GM19395 (cell line): ENCODE data around the gene C12orf57.
A peak's percentile ranks its signal among the peaks of the same experiment; 100 is the strongest.

Source experiments
- ATAC-seq: cut with Tn5 transposase; IDR thresholded peaks from one replicate; pipeline ENCODE4 v1.9.1; 2021; ENCODE audit warnings: mild to moderate bottlenecking, moderate library complexity; ENCODE audit not compliant: unreplicated experiment

The C12orf57 gene

GRCh38 chr12:6936636-6937480, 7.0 kb upstream of the C12orf57 start:
- peak; percentile 2 for ATAC-seq

- peak; percentile 87 for ATAC-seq
Observed at GRCh38 chr12:6937481-6938352, 6.1 kb upstream of the C12orf57 start.

GRCh38 chr12:6938353-6939190, 5.2 kb upstream of the C12orf57 start:
- ATAC-seq = no peak

GRCh38 chr12:6939191-6939540, 4.7 kb upstream of the C12orf57 start:
- no peak for ATAC-seq

- no peak for ATAC-seq
Observed at GRCh38 chr12:6941267-6941666, 2.6 kb upstream of the C12orf57 start.

GRCh38 chr12:6941782-6942181, 2.0 kb upstream of the C12orf57 start:
- no peak for ATAC-seq

- no peak for ATAC-seq
Observed at GRCh38 chr12:6942331-6942665, 1.5 kb upstream of the C12orf57 start.

GRCh38 chr12:6943389-6943721, 467 bp upstream of the C12orf57 start:
- peak; percentile 40 for ATAC-seq

- ATAC-seq = peak; percentile 41
Observed at GRCh38 chr12:6944381-6945186, 762 bp downstream of the C12orf57 start.

- ATAC-seq = no peak
Observed at GRCh38 chr12:6945613-6946012, 1.8 kb downstream of the C12orf57 start.

- ATAC-seq = no peak
Observed at GRCh38 chr12:6946033-6946919, 2.5 kb downstream of the C12orf57 start.

- ATAC-seq = no peak
Observed at GRCh38 chr12:6946920-6947374, 3.1 kb downstream of the C12orf57 start.

- no peak for ATAC-seq
Observed at GRCh38 chr12:6947615-6948014, 3.8 kb downstream of the C12orf57 start.

GRCh38 chr12:6948873-6949594, 5.2 kb downstream of the C12orf57 start:
- ATAC-seq = no peak

- ATAC-seq = no peak
Observed at GRCh38 chr12:6950401-6950801, 6.6 kb downstream of the C12orf57 start.

GRCh38 chr12:6950811-6951540, 7.2 kb downstream of the C12orf57 start, which contains the start of gene PTPN6:
TSS of gene PTPN6 (plus strand) at chr12:6951356. CDS start at chr12:6951513, 157 bp downstream.
- ATAC-seq = peak; percentile 22

- ATAC-seq = no peak
Observed at GRCh38 chr12:6951551-6952120, 7.8 kb downstream of the C12orf57 start.
